Measurements from ENCODE around the gene RAB17.
A peak's percentile ranks its signal among the peaks of the same experiment; 100 is the strongest.

The RAB17 gene

DNA sequence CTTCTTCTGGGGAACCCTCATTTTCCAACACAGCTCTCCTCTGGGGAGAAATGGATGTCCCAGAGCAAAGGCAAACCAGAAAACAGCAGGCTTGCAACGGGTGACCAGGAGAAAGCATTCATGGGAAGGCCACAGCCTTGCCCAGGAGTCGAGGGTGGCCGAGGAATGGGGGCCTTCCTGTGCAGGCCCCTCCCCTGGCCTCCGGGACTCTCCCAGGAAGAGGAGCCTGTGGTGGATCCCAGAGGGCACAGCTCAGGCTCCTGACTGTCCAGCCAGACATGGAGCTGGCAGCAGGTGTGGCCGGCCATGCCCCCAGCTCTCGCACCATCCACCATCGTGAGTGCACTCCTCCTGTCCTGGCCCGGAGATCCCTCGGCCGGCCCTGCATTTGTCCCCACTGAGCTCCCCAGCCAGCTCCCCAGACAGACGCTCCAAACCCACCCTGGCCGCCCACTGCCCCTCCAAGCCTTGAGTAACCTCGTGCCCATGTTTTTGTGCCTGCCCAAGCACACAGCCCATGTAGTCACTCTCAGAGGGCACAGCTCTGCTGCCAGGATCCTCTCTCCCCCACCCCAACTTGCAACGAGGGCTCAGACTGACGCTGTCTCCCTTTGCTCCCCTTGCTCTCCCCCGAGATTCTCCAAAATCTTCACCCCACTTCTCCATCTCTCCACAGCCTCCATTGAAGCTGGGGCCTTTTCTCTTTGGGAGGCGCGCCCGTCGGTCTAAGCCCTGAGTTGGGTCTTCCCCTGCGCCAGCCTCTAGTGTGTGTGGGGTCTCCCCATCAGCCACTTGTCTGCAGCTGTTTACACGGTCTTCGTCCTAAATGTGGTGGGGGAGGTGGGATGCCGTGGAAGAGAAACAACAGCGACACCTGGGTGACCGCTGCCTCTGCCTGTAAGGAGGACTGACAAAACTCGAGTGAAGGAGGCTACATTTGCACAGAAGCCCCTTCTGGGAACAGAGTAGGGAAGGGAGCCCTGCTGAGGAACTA, 14.4 kb downstream of the RAB17 start:
- DNase-seq, result no peak

DNA sequence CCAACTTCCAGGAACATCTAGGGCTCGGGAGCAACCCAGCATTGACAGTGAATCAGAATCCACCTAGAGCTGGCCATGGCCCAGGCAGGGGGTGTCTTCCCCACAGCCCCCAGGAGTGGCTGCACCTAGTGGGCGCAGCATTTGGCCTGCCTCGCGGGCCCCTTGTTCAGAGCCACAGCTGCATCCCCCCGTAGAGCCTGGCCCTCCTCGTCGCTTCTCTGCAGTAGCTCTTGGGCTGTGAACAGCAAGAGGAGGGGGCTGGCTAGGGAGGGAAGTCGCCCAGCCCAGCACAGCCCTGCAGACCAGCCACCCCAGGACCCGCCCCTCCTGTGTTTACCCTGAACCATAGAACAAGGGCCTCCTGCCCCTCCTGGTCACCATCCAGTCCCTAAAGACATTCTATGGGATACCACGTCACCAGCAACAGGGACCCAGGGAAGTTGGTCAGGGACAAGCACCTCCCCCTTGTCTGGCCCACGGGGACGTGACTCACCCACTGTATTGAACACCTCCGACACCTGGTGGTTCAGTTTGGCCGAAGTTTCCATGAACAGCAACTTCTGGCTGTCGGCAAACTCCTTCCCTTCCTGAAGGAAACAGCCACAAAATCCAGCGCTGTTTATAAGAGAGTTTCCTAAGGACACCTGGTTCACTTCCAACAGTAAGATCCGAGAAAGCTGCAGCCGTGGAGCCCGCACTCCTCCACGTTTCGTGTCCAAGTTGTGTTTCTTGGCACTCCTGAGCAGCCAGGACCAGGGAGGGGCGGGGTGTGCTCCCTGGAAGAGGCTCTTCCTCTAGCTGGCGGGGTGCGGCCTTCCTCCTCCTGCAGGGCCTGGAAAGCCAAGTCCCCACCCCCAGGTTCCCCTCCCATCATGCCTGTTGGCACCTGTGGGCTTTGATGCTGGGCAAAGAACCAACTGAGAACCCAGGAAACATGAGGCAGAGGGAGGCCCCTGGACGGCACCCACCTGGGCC, 15.4 kb downstream of the RAB17 start:
- DNase-seq, result no peak

DNA sequence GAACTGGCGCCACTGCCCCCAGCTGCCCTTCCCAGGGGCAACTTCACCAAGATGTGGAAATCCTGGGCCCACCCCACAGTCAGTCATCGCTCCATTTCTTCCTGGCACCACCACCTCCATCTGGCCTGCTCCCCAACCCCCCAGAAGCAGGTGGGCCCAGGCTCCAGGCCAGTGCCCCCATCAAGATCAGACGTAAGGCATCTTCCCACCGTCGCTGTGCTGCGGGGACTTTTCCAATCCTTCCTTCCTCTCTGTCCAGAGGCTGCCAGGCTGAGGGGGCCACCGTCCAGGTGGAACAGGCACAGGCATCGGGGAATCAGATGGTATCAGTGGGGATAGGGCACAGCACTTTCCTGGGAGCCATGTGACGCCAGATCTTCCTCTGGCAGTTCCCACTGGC, 16.1 kb downstream of the RAB17 start:
- DNase-seq, result no peak

DNA sequence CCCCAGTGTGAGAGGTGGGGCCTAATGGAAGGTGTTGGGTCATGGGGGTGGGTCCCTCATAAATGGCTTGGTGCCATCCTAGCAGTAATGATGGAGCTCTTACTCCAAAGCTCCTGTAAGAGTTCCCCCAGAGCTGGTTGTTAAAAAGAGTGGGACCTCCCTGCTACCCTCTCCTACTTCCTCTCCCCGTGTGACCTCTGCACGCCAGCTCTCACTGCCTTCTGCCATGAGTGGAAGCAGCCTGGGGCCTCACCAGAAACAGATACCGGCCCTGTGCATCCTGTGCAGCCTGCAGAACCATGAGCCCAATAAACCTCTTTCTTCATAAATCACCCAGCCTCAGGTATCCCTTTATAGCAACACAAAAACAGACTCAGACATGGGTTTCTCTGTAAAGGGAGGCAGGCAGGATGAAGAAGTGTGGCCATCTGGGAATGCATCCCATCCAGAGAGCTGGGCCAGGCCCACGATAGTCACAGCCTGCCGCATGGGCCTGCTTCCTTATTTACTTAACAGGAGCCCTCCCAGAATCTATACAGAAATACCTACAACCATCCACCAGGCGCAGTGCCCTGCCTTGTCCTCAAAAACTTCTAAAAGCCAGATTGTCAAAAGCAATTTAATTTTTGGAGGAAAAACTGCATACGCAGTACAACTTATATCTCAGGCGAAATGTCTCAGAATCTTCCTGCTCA, 16.7 kb downstream of the RAB17 start:
- DNase-seq, result no peak

DNA sequence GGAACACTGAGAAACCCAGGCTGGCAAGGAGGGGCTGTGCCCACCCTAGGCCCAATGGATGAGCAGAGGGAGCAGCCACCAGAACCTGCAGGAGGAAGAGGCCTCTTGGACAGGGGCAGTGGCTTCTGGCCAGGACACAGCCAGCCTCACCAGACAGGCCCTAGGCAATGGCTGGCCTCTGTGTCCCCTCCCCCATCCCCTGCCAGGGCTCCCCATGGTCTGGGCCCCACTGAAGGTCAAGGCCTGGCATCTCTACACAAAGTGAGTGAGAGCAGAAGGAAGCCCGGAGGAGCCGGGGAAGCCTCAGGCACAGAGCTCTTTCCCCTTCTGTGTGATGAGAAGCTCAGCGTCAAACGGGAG, 17.8 kb downstream of the RAB17 start:
- DNase-seq, result no peak

DNA sequence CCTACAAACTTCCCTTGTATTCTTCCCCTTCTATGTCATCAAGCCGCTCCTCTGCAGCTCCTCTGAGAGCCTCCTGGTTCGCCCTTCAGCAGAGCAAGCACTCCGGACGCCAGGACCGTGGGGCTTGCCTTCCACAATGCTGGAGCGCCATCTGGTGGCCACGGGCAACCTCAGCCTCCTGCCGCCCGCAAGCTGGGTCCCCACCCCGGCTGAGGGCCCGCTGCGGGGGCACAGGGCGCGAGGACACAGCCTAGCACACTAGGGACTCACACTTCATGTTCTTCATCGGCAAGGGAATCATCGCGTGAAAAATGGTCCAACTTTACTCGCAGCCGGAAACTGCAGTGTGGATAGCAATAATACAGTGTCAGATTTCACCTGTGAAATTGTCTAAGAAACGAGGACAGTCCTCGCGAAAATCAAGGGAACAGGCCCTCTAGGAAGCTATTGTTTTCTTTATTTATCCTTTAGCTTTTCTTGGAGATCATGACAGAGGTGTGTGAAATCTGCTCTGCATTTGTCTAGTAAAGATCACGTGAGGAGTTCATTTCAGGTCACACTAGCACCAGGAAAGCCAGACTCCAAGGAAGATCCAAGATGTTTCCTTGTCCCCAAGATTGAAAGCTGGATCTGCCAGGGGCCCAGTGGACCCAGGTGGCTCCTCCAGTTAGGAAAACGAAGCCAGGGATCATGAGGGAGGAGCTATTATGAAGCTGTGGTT, 18.4 kb downstream of the RAB17 start:
- peak; percentile 85 for DNase-seq

DNA sequence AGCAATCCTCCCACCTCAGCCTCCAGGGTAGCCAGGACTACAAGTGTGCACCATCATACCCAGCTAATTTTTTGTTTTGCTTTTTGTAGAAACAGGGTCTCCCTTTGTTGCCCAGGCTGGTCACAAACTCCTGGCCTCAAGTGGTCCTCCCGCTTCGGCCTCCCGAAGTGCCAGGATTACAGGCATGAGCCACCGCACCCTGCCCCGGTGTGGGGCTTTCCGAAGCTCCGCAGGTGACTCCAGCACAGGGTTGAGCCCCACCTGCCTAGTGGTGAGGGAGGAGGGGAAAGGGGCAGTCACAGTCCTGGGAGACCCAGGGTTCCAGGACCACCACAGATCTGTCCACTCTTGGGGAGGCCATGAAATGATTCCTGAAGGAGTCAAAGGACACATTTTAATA, 19.0 kb downstream of the RAB17 start:
- no peak for DNase-seq

DNA sequence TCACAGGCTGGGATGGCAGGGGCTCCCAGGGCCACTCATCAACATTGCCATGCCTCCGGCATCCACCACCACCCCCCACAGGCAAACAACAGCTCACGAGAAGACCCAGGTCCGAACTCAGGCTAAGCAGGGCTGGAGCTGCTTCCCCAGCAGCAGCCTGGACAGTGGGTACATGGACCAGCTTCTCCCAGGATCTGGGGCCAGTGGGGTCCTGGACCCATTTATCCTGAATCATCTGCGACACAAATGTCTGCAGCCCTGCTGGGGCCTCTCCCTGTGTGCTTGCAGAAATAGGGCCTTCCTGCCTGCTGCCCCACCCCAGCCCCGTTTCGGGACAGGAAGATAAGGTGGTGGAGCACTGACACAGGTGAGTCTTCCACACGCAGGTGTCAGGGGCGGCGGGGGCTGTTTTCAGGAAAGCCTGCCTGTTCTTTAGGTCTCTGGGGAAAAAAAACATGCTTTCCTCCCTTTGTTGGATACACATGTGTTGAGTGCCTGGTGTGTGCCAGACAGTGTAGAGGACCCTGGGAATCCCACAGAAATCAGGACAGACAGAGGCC, 19.7 kb downstream of the RAB17 start:
- DNase-seq, result no peak

DNA sequence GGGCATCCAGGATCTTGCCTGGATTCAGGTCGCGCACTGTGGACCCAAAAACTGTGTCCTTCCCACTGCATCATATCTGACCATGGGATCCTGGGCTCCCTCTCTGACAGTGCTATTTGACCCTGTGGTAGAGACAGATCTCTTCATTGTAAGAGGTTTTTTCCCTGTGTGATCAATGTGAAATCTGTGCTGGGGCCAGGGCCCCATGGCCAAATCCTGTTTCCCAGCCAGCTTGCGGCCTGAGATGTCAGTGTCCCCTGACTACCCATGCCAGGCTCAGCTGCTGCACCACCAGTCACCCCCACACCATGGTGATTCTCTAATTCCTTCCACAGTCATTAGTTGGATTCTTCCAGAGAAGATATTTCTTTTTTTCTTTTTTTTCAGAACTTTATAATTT, 20.6 kb downstream of the RAB17 start:
- no peak for DNase-seq

DNA sequence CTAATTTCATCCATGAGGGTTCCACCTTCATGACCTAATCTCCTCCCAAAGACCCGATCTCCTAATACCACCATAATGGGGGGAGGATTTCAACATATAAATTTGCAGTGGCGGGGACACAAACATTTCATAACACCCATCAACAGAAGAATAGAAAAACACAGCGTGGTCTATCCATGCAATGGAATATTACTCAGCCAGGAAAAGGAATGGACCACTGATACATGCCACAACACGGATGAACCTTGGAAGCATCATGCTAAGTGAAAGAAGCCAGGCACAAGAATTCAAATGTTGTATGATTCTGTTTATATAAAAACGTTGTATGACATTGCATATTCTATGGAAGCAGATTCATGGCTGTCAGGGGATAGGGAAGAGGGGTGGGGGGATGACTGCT, 21.5 kb downstream of the RAB17 start:
- DNase-seq, result no peak

DNA sequence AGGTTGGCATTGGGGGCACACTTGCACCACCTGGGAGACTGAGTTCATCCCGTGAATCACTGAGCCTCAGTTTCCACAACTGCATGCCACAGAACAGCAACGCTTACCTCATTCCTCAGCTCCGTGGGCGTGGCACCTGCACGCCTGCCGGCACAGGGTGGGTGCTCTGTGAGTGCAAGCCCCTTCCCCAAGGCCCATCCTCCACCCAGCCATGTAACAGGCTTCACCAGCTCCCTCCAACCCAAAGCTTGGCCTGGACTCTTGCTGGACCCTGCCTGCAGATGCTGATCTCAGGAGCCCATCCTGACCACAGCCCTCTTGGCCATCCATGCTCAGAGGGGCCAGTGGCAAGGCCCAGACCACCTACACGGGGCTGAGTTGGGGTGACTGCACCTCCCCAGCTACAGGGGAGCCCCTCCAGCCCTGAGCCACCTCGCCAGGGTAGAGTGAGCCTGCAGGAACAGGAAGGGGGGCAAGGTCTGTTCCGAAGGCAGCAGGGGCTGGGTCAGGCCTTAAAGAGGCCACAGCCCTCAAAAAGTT, 22.3 kb downstream of the RAB17 start:
- no peak for DNase-seq

DNA sequence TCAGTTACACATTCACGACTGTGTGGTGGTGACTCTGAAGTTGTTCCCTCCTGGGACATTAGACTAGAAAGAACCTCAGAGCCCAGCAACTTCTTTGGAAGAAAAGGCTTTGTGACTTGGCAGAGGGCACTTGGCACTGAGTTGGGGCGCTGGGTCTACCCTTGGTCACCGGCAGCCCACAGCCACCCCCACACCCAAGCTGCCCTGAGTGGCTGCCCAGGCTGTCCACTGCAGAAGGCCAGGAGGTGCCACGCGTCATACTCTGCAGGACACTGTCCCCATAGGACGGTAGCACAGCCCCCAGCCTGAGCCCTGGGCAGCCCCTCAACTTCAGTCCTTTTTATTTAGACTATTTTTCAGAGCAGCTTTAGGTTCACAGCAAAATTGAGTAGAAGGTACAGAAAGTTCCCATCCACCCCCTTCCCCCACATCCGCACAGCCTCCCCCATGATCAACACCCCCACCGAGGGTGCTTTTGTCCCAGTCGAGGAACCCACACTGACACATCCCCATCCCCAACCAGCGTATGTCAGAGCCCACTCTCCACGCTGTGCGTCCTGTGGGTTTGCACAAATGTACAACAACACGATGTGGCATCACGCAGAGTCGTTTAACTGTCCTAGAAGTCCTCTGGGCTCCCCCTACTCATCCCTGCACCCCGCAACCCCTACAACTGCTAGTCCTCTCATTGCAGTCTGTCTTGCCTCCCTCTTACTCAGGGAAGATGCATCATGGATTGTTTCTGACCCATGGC, 23.1 kb downstream of the RAB17 start:
- peak; percentile 35 for DNase-seq

DNA sequence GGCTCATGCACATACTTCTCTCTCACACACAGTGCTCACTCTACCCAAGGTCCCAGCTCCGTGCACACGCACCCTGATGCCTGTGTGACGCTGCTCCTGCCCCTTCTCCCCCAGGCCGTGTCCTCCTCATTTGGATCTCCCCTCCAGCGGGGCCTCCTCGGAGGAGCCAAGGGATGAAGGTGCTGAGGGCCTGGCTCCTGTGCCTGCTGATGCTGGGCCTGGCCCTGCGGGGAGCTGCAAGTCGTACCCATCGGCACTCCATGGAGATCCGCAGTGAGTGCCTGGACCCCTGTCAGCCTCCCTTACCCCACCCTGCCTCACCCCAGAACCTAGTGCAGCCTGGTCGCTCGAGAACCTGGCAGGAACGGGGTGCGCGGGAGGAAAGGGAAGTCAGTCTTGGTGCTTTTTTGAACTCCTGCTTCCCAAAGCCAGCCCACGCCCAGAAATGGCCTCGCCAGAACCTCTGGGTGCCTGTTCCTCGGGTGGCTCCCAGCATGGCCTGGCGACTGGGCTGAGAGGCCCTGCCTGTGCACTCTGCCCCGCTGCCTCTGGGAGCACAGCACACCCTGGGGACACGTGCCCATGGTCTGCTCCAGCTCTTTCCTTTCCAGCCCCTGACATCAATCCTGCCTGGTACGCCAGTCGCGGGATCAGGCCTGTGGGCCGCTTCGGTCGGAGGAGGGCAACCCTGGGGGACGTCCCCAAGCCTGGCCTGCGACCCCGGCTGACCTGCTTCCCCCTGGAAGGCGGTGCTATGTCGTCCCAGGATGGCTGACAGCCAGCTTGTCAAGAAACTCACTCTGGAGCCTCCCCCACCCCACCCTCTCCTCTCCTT, 23.9 kb downstream of the RAB17 start, which contains the start of gene PRLH:
Gene PRLH (plus strand): TSS at position 174 of the 835 bp plus-strand sequence. CDS start 0 bp downstream, at position 174.
- DNase-seq, result no peak

DNA sequence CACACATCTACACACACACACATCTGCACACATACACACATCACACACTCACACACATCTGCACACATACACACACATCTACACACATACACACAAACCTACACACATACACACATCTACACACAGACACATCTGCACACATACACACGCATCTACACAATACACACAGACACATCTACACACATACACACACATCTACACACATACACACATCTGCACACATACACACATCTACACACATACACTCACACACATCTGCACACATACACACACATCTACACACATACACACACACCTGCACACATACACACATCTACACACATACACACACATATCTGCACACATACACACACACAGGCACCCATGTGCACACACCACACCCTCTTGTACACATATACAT, 24.6 kb downstream of the RAB17 start:
- DNase-seq, result no peak

DNA sequence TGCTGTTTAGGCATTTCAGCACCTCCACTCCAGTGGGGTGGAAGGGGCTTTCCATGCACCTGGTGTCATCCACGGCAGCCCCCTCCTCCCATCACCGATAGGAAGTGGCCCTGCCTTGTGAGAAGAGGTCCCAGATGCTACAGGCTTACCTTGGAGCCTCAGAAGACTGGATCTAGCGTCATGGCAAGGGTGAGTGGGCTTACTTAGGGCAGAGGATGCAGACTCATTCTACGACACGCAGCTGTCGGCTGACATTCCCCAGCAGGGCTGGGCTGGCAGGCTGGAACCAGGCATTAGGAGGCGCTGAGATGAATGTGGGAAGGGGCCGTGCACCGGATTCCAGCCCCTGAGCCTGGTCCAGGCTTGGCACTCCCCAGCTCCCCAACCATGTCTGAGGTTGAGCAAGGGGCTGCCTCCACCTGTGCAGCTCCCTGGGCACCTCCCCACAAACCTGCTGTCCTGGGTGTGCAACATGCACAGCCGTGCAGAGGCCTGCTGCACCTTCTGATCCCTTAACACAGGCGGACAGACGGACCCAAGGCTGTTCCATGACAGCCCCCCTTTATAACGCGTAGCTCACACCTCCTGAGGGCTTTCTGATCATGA, 25.9 kb downstream of the RAB17 start:
- DNase-seq, result no peak

DNA sequence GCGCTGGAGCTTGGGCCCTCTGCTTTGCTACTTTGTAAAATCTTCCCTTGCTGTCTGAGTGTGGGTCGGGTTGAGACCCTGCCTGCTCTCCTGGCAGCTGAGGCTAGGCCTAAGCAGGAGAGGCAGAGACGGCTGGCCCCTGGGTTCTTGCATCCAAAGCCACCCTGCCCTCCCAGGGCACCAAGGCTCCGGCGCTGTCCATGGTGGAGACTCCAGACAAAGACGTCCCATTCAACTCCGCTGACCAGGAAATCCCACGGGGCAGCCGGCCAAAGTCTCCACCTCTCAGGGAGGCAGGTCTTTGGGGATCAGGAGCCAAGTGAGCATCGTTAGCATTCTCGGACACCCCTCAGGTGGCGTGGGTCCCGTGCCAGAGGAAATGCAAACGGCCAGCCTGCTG, 26.7 kb downstream of the RAB17 start:
- no peak for DNase-seq

DNA sequence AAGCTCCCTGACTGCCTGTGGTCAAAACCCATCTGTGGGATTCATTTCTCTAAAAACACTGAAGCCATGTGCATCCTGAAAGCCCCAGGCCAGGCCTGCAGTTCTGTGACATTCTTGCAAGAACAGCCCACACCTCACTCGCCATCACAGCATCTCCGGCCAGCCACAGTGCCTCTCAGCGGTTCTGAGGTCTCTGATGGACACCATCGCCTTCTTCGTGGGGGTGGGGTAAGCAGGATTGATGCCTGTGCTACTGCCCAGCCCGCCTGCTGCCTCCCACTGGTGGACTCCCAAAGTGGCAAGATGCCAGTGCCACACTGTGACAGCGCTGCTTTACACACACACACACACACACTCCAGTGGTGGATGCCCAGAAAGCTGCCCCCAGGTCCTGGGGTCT, 29.3 kb downstream of the RAB17 start:
- no peak for DNase-seq

DNA sequence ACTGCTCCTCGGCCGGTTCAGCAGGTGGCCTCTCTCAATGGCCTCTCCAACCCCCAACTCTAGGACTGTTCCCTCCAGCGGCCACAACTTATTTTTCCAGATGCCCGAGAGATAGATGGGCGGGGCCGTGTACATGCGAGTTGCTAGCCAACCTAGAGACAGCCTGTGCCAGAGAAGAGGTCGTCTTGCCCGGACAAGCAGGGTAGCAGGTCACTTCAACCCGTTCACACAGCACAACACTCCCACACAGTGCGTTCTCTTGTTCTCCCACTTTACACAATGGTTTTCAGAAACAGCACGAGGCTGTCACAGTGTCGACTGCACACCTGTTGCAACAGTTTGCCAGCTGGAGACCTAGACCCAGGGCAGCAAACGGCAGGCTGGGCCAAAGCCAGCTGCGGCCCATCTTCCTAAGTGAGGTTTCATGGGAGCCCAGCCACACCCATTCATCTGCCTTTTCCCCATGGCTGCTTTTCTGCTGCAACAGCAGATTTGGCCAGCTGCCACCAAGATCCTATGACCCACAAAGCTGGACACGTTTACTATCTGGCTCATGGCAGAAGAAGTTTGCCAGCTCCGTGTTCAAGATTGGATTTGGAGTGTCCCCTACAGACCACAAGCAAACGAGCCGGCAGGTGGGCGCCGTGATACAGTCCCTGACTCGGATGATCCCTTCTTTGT, 31.4 kb downstream of the RAB17 start:
- DNase-seq, result no peak

DNA sequence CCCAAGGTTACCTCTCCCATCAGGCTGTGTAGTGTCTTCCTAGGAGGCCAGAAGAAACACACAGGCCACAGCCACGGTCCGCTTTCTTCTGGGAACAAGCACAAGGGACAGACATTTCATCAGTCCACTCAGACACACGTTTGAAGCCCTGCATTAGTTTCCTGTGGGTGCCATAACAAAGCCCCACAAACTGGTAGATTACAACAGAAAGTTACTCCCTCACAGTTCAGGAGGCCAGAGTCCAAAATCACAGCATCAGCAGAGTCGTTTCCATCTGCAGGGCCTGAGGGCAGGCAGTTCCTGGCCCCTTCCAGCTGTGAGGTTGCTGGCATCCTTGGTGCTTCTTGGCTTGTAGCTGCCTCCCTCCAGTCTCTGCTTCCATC, 32.9 kb downstream of the RAB17 start:
- DNase-seq, result no peak
